GM12873 (cell line): ENCODE measurements around the gene CD37.

Source experiments
- TF ChIP-seq, protein P1 (sequence below): IDR thresholded peaks from 2 replicates; pipeline ENCODE4 v1.5.1; 2012; ENCODE audit warnings: low read depth, mild to moderate bottlenecking, moderate library complexity, low read length, control low read depth; ENCODE audit not compliant: insufficient read depth; ENCODE audit errors: missing control alignments

Gene CD37

DNA sequence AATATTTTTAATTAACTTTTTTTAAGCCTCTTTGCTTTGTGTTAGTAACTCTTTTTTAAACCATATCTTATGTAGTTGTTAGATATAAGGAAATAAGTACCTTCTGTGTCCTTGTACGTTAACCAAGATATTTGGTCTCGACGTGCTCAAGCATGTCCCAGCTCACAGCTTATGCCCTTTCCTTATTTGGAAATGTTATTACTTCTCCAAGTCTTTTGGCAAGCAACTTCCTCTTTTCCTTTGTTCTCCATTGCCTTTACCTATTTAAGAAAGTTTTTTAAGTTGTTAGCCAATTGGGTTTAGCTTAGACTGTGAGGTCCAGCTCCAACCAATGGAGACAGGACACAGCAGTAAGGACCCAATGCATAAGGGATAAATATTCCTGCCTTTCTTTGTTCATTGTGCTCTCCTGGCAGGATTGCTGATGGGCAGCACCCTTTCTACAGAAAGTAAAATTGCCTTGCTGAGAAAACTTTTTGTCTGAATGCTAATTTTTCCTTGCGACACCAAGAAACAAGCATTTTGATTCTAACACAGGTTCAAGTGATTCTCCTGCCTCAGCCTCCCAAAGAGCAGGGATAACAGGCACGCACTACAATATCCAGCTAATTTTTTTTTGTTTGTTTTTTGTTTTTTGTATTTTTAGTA is 33.6 kb downstream of the CD37 start:
- TF ChIP-seq, protein P1, sequence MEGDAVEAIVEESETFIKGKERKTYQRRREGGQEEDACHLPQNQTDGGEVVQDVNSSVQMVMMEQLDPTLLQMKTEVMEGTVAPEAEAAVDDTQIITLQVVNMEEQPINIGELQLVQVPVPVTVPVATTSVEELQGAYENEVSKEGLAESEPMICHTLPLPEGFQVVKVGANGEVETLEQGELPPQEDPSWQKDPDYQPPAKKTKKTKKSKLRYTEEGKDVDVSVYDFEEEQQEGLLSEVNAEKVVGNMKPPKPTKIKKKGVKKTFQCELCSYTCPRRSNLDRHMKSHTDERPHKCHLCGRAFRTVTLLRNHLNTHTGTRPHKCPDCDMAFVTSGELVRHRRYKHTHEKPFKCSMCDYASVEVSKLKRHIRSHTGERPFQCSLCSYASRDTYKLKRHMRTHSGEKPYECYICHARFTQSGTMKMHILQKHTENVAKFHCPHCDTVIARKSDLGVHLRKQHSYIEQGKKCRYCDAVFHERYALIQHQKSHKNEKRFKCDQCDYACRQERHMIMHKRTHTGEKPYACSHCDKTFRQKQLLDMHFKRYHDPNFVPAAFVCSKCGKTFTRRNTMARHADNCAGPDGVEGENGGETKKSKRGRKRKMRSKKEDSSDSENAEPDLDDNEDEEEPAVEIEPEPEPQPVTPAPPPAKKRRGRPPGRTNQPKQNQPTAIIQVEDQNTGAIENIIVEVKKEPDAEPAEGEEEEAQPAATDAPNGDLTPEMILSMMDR, result no peak

DNA sequence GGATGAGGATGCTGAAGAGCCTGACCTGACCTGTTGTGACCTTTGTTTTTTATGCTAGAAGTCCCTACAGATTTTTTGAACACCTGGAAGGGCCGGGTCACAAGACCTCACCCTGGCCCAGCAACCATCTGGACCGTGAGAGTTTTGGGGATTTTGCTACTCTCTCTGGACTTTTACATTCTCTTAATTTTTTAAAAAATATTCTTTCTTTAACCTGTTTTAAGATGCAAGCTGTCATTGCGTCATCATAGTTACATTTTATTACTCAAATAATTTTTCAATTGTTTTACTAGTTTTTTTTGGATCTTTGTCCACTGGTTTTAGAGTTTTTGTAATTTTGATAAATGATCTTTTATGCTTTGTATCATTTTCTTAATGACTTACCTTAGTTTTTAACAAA is 36.0 kb downstream of the CD37 start:
- TF ChIP-seq, protein P1, result no peak

DNA sequence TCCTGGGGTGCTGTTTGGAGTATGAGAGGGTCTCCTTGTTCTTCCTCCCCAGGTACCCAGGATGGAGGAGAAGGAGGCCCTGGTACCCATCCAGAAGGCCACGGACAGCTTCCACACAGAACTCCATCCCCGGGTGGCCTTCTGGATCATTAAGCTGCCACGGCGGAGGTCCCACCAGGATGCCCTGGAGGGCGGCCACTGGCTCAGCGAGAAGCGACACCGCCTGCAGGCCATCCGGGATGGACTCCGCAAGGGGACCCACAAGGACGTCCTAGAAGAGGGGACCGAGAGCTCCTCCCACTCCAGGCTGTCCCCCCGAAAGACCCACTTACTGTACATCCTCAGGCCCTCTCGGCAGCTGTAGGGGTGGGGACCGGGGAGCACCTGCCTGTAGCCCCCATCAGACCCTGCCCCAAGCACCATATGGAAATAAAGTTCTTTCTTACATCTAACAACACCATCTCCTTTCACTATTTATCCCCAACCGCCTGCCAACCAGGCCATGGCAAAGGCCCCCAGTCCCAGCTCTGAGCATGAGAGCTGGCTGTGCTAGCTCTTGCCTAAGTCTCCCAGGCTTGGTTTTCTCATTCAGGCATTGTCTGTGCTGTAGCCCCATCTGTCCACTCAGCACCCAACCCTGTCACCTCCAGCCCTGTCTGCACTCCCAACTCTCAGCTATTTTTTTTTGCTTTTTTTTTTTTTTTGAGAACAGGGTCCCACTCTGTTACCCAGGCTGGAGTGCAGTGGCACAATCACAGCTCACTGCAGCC is 39.6 kb downstream of the CD37 start:
- TF ChIP-seq, protein P1, result no peak

DNA sequence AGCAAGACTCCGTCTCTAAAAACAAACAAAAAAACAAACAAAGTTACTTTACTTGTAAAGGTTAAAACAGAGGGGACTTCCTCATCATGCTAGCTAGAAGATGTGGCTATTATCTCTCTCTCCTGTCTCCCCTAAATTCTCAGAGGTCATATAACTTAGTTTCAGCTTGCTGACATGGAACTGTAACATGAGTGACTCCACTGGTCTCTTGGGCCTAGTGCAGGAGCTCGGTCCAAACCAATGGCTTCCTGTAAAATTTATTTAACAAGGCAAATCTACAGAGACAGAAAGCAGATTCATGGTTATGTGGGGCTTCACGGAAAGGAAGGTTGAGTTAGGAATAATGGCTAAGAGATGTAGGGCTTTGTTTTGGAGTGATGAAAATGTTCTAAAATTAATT is 43.3 kb downstream of the CD37 start:
- TF ChIP-seq, protein P1, result no peak

DNA sequence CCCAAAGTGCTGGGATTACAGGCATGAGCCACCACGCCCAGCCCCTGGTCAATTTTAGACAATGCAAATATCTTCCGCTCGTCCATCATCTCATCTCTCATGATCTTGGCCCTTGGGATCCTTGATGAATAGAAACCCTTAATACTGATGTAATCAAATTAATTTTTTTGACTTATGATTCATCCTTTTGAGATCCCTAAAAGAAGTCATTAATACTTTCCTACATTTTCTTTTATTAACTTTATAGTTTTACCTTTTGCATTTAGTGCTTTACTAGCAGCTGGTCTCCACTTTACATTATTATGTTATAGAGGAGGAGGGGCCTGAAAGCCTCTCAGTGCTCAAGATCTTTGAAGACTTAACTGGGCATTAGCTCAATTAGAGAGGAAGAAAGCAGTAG is 45.2 kb downstream of the CD37 start:
- TF ChIP-seq, protein P1, result no peak

DNA sequence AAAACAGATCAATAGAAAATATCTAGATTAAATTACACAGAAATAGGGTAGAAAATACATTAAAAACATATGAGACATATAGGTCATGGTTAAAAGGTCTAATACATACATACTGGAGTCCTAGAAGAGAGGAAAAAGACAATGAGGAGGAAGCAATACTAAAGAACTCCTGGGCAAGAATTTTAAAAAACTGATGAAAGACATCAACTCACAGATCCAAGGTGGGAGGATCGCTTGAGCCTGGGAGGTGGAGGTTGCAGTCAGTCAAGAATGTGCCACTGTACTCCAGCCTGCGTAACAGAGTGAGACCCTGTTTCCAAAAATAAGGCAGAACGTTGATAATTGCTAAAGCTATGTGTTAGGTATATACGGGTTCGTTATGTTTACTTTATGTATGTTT is 47.4 kb downstream of the CD37 start:
- TF ChIP-seq, protein P1, result no peak

DNA sequence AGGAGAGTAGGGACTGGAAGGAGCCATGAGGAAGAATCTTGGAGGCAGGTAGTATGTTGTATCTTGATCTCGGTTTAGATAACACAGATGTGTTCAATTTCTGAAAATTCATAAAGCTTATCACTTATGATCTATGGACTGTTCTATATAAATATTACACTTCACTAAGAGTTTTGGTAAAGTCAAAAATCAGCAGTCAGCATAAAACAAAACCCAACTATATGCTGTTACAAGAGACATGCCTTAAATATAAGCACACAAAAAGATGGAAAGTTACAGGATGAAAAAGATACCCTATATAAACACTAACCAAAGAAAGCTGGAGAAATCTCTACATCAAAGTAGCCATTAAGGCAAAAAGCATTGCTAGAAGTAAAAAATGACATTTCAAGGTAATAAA is 48.4 kb downstream of the CD37 start:
- TF ChIP-seq, protein P1, result no peak
